ENCODE results near the gene CAV1.
A peak's percentile ranks its signal among the peaks of the same experiment; 100 is the strongest.
"Not testable (repeated sequence)": the region's sequence is repeated elsewhere in the genome, so short reads cannot be mapped to it uniquely, and the experiment has no call there.

CAV1 gene

DNA sequence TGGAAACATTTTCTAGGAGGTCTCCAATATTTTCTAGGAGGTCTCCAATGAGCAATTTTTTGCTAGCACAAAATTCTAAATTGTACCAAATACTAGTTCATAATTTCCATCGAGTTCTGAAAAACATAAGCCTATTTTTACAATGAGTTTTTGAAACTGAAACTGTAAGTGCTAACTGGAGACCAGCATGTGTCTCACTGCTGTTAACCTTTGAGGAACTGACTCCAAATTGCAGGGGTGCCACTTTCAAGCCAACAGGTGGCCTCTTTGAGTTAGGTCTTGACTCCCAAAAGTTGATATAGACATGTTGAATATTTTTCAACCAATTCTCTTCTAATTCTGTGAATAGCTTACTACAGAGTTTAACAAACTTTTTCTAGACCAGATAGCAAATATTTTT is 58.8 kb downstream of the CAV1 start:
- DNase-seq = peak; percentile 36

DNA sequence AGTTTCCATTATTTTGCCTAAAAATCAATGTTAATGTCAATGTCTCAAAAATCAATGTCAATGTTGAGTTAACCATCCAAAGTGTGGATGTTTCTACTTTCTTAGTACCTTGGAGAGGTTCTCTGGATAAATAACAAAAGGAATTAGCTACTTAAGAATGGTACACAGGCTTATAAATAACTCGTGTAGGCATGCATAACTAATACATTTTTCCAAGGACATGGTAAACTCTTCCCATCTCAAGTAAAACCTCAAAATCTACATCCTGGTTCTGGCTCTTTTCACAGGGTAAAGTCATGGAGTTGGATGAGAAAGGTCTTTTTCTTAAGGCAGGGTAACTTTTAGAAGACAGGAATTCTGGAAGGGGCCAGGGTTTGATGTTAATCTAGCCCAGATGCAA is 59.9 kb downstream of the CAV1 start:
- DNase-seq = no peak

DNA sequence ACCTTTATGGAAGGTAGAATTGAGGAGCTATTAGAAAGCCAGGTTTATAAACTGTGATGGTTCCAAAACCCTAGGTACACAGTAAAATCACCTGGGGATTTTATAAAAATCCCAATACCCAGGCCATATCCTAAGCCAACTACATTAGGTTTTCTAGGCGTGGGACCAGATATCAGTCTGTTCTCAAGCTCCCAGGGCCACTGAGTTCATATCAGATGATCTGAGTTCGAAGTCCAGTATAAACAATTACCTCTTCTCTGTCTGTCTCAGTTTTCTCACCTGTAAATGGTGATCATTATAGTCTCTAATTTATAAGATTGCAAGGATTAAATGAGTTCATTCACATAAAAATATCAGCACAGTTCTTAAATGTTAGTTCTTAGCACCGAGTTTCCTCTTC is 60.6 kb downstream of the CAV1 start:
- no peak for DNase-seq

DNA sequence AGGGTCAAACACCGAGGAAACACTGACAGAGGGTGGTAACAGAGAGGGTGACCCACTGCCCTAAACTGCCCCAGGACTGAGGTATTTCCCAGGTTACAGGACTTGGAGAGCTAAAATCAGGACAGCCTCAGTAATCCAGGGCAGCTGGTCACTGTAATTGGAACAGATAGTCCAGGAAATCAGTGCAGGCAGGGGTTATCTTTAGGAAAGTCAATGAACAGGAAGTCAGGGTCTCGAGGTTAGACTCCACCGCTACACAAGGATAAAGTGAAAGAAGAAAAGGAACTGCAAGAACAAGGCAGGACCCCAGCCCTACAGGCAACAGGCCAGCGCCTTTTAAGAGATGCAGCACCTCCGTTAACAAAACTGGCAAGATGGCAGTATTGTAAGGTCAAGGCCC is 61.1 kb downstream of the CAV1 start:
- DNase-seq = no peak

DNA sequence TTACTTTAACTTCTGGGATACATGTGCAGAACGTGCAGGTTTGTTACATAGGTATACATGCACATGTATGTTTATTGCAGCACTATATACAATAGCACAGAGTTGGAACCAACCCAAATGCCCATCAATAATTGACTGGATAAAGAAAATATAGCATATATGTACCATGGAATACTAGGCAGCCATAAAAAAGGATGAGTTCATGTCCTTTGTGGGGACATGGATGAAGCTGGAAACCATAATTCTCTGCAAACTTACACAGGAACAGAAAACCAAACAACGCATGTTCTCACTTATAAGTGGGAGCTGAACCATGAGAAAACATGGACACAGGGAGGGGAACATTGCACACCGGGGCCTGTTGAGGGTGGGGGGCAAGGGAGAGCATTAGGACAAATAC is 62.4 kb downstream of the CAV1 start:
- not testable (repeated sequence) for DNase-seq

DNA sequence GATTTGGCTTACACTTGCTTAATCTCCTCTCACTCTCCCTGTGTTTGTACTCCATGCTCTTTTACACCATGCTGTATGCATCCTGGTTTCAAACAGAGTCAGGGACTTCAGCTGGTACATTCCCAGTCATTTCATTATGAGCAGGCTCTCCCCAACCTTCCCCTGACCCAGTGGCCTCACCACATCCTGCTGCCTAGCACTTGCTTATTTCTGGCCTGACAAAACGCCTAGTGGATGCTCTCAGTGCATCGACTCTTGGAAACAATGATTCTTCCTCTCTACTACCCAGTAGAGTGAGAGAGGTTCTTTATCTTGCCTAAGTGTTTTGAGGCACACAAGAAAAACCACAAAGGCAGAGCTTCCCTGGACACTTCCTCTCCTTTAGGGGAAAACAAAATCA is 63.4 kb downstream of the CAV1 start:
- peak; percentile 49 for DNase-seq

DNA sequence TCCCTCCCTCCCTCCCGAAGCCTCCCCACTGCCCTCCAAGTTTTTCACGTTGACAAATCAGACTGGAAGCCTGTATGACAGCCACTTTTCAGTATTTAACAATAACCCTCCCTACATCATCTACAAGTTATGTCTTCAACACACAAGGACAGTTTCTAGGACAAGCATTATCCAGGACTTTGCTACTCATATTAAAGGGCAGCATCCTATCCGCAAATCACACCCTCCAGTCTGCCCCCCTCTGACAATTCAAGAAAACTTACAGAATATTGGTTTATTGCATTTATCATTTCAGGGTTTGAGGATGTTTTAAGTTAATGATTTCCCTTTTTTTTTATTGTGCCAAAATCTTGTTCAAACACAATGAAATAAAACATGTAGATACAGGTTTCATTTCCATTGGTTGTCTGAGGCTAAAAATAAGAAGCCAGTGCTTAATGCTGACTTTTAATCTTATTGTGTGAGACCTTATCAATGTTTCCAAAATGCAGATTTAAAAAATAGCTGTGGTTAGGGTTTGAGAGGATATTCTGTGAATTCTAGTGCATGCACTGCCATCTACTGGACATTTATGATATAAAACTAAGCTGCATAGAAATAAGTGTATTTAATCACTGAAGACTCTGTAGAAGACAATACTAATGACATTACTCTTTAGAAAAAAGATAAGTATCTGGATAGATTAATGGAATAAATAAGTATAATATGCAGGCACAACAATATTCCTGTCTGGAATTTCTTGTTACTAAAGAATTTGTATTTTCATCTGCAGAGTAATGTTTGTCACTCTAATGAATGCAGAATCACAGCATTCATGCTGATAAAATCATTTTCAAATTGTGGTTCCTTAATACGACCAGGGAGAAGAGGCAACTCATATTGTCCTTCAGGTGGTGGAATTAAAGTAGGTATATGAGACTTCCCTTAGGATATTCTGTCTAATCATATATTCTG is 64.1 kb downstream of the CAV1 start:
- DNase-seq = peak; percentile 64

DNA sequence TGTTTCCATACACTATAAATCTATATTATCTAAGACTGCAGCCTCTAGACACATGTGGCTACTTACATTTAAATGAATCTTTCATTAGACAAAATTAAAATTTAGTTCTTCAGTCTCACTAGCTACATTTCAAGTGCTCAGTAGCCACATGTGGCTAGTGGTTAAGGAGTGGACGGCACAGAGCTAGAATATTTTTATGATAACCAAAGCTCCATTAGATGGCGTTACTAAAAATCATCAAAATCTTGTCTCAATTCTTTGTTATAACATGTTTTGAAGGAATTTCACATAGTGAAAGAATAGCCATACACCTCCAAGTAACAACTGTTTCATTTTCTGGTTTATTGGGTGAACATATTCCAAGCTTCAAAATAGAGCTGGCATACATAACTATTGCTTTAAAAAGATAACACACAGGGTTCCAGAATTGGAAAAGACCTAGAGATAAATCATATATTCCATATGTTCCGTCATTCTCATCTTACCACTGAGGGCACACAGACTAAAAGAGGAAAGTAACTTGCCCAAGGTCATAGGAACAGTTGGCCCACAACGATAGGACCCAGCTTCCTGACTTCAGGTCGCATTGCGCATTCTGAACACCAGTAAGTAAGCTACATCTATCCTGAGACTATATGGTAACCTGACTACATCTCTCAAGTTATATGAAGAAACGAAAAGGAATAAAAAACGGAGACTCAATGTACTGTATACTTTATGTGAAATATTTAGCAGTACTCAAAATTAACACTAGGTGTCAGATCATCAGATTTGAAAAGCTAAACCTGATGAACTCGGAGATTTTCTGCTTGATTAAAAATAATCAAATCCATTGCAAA is 66.6 kb downstream of the CAV1 start:
- peak; percentile 34 for DNase-seq

DNA sequence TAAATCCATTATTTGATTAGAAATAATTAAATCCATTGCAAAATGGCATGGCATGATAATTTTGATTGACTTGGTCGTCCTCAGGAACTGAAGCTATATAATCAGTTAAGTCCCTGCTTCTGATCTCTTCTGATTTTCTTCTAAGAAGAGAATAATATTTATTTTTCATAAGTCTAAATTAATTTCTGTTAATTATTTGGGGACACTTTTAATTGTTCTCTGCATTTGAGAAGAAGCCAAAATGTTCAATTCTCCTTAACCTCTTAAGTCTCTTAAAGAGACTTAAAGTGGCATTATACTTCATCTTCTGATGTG is 67.2 kb downstream of the CAV1 start:
- DNase-seq = no peak

DNA sequence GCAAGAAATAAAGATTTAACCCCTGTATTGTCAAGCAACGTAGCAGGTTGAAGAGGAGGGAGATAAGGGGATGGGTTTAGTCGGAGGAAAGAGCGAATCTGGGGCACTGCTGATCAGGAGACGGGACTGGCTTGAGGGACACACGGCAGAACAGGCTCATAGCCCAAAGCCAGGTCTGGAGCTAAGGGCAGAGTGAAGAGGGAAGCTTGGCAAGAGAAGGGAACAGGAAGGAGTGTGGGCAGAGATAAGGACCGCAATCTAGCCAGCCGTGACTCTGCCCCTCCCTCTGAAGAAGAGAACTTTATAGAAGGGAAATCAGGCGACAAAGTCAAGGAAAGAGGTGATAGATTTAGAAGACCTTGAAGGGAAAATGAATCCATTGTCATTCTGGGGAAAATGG is 67.6 kb downstream of the CAV1 start:
- DNase-seq = peak; percentile 76

DNA sequence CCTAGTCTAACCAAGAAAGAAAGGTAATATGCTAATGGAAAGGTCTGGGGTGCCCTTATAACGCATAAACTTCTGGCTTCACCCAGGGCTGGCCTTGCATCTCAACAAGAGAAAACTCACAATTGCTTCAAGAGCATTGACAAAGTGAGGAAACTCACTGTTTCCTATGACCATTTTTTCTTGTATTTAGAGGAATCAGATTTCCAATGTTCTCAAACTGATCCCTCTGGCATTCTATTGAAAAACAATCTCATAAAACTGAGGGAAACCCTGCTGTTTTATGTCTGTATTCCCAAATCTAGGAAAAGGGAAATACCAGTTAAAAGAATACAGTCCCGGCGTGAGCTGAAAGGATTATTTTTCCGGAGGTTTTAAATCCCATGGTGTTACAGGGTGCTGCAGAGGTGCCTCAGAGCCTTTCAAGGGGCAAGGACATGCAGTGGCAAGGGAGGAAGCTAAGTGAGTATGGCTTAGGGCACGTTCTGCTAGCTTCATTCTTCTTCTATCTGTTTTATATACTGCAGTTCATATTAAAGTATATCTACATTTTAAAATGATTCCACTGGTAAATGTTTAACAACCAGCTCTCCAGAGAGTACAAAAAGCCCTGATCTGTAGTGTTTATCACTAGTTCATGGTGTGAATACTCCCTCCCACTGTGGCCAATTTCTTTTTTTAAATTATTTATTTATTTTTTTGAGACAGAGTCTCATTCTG is 68.7 kb downstream of the CAV1 start:
- no peak for DNase-seq

DNA sequence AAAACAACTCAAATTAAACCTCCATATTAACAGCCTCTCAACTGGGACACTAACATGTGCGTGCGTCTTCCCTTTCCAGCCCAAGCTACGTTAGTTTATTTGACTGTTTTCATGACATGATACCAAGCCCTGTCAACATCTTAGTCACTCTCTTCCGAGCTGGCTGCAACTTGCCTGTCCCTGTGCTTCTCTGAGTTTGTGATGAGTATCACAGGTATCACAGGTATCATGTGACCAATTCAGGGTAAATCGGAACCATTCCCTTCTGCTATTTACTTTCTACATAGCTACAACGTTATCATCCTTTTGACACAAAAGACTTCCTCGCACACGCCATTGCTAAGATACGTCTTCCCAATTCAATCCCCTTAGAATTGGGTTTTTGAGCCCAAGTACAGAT is 70.2 kb downstream of the CAV1 start:
- DNase-seq = no peak

DNA sequence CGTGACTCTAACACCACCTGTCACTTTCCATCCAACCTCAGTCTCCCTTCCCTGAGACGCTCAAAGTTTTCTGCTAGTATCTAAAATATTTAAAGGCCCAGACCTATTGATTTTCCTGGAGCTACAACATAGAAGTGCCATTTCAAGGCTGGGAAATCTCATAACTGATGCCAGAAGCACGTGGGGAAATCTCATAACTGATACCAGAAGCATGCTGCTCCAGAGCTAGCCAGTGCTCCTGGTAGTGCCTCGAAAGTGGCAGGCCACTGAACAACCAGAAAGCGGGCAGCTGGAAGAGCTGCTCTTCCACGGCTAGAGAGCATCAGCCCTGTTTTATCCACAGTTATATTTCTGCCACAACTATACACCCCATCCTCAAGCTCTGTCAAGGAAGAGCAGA is 72.5 kb downstream of the CAV1 start:
- DNase-seq = no peak

DNA sequence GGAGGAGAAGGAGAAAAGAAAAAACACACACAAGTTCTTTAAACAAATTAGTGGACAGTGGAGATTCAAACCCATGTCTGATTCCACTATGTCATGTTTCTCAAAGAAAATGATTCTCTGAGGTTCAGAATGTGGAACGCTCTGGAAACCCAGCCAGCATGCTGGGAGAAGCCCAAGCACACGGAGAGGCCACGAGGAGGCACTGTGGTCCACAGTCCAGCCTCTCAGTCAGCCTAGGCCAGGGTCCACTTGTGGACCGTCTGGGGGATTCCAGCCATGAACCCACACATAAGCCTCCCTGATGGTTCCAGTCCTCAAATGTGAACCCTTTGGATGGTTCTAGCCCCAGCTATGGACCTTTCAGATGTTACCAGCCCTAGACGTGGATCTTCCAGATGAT is 73.4 kb downstream of the CAV1 start:
- peak; percentile 19 for DNase-seq

DNA sequence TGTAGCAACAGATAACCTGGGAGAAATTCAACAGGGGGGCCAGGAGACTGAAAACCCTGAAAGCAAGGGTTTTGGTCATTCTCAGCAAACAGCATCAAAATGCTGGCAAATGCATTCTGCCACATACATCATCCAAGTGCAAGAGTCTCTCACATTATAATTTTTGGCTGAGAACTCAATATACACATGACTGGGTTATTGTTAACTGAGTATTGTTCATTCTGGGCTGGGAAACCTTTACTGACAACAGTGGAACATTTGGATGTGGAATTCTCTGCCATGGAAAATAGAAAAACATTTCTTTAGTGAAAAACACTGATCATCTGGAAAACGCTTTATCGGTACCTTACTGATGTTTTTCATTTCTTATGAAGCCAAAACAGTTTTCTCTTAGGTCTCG is 74.0 kb downstream of the CAV1 start:
- DNase-seq = no peak

DNA sequence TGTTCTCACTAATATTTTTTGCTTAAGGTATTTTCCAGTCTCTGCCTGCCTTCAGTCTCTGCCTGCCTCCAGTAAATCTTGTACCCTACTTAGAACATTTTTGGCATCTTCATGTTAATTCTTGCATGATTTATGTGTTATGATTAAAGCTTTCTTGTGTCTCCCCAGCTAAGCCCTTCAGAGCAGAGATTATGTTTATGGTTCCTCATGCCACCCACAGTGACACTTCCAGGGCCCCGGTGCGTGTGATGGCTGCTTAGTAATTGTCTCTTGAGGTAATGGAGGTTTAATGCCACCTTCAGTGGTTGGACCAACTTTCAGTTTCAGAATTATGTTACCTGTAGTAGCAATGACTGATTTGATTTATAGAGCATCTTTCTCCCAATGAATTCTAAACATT is 76.6 kb downstream of the CAV1 start:
- no peak for DNase-seq

DNA sequence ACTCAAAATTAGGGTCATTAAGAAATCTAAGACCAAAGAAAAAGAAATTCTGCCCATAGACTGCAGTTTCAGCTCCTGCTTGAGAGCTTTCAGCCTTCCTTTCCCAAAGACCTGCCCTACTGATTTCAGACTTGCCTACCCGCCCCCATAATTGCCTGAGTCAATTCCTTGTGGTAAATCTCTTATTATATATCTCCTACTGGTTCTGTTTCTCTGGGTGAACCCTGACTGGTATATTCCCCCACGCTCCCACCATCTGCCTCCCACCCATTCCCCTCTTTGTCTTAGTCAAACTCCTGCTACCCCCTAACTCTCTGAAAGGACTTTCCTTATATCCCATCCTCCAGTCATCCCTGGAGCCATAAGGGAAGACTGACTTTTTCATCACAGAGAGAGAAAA is 82.5 kb downstream of the CAV1 start:
- no peak for DNase-seq

DNA sequence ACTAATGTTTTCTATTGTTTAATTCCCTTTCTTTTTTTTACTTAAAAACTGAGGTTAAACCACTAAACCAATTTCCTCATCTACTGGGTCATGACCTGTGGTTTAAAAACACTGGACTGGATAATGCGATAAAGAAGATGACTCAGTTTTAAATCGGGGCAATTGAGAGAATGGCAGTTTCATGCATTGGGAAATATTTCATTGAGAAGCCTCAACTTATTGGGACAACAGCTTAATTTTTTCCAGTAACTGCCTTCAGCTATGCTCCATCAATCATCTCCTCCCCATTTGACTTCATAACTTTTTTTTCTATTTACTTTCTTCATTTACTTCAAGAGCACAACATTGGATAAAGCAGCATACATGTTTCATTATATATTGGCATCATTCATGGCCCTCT is 85.4 kb downstream of the CAV1 start:
- peak; percentile 81 for DNase-seq

DNA sequence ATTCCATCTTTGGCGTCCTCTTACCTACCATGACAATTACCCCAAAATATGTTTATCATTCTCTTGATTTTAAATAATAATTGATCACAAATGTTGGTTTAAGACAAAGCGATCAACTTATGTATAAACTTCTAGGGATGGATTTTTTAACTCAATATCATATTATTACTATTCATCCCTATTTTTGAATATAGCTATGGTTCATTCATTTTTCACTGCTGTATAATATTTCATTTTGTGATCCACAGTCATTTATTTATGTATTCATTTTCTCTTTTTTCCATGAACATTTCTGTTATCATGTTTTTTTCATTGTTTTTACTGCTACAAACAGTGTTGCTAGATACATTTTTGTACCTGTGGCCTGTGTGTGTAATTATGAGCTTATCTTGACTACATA is 85.9 kb downstream of the CAV1 start:
- no peak for DNase-seq
